HG02970 (cell line): Measurements from ENCODE around the gene RAB8B.

Experiments
- ATAC-seq: cut with Tn5 transposase; IDR thresholded peaks from one replicate; pipeline ENCODE4 v1.9.1; 2021; ENCODE audit warnings: mild to moderate bottlenecking, moderate library complexity, moderate number of reproducible peaks; ENCODE audit not compliant: unreplicated experiment, low FRiP score

RAB8B gene

DNA sequence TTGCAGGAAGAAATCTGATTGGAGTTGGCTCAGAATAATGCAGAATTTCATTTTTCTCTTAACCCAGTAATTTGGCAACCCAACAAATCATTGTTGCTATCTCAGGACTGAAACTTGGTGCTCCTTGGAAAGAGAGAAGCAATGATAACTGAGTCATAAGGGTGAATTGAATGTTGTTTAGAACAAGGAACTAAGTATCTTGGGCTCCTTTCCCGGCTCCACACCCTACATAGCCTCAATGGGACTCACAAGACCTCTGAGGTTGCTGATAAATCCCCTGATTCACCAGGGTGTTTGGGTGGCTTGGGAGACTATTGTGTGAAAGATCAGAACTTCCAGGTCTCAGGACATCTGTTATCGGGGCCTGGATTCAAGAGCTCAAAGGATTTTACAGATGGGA, 7.8 kb upstream of the RAB8B start:
- no peak for ATAC-seq

GRCh38 chr15:63185206-63185605, 4.2 kb upstream of the RAB8B start:
- no peak for ATAC-seq

GRCh38 chr15:63186065-63186464, 3.3 kb upstream of the RAB8B start:
- no peak for ATAC-seq

GRCh38 chr15:63187589-63188226, 1.7 kb upstream of the RAB8B start:
- no peak for ATAC-seq

DNA sequence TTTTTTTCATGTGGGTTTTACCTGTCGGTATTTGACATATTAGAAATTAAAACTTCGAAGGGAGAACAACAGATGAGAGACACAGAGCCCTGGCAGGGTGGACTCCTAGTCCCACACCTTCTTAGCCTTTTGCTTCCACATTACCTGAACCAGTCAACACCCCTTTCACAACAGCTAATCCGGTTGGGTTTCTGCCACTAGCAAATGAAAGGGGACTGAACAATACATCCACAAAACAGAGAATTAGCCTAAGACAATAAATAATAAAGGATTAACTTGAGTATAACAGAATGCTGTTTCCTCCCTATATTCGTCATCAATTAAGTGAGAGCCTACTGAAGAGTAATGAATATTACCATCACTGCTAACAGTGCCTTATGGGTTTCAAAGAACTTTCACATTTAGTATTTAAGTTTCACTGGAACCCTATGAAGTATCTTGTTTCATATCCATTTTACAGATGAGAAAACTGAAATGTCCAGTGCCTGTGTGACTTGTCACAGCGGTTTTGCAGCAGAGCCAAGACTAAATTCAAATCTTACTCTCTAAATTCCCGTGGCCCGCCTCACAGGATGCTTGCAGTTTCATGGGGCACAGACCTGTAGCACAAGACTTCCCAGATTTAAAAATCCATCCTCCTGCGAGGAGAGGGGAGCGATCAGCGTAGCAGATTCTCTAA, 1.0 kb upstream of the RAB8B start:
- ATAC-seq, result no peak

DNA sequence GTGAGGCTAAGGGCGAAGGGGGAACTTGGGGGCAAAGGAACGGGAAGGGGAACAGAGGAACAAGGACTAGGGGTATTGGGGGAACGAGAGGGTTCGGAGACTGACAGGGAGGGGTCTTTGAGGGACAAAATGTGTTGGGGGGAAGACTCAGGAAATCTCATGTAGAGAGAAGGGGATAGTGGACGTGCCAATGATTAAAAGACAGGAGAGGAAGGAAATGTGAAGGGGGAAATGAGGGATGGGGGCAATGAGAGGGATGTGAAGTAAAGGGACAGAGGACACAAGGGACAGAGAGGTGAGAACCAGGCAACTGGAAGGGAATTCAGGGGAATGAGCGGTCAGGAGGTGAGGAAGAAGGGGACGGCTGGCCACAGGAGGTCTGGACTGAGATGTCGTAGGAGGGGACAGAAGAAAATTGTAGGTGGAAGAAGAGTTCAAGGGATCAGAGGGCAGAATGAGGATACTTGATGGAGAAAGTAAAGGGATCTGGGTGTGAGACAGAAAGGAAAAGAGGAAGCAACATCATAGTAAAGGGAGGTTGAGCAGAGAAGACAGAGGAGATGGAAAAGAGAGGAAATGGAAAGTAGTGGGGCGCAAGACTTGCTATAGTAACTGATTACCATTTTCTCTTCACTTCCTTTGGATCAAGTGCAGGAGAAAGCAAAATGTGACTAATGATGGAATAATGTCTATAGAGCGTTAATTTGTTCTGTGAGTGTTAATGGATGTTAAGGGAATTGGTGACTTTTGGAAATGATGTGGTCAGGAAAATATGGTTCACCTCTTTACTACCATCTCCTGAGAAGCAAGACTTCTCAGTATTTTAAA, 749 bp downstream of the RAB8B start:
- ATAC-seq, result no peak

DNA sequence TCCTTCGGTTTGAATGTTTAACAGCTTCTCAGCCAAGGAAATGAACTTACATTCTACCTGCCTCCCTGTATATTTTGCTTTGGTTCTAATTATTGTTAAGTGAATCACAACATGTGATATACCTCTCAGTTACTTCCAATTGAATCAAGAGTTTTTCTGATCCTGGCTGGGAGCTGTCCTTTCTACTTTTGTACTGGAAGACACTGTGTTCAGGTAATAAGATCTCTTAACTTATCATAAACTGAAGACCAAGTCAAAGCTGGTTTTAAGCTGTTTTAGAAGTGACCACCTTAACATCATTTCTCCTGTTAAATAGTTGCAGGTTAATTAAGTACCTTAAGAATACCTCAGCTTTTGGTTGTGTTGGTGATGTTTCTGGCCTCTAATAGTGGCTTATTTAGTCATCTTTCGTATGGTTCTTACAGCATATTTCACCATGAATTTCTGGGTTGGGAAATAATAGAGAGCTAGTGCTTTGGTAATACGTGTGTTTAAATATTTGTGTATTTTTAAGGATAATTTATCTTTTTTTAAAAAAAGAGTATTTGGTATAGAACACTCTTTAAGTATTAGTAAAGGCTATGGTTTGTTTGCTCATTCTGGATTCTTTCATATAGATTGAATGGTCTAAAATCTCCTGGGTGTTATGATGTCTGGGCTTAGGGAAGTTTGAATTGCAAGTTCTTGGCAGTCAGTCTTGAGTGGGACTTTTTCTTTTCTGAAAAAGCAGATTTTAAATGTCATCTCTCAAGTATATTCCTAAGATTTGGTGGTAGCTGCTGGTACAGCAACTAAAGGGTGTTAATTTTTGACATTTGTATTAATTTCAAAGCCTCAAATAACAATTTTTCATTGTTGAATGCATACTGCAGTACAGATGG, 1.6 kb downstream of the RAB8B start:
- ATAC-seq, result no peak

DNA sequence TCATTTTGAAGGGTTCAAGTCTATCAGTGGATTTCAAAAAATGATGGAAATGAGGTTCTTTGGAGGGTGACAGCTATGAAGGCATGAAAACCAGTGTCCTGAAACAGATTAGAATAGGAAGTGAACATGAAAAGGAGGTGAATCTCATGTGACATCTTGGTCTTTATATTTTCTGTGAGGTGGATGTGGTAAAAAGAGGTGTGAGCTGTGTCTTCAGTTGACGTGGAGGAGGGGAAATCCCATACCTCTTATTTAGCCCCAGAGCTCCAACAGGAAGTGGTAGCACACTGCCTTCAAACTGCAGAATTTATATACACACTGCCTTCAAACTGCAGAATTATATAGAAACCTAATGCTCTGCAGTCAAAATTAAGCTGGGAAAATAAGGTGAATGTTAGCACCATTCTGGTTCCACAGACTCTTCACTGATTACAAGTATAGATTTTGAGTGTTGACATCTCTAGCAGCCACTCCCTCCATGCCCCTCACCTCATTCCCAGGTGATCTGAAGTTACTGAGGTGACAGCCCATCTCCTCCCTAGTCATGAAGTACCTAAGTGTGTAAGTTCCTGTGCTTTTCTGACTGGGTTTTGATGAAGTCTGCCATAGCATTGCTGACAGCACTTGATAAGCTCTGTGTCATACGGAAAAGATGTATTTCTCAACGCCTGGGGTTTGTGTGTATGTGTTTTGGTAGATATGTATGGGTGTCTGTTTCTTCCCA, 2.7 kb downstream of the RAB8B start:
- no peak for ATAC-seq

- ATAC-seq, result no peak
Observed at GRCh38 chr15:63192619-63193206, 3.3 kb downstream of the RAB8B start.

GRCh38 chr15:63194302-63194701, 4.9 kb downstream of the RAB8B start:
- ATAC-seq, result no peak

DNA sequence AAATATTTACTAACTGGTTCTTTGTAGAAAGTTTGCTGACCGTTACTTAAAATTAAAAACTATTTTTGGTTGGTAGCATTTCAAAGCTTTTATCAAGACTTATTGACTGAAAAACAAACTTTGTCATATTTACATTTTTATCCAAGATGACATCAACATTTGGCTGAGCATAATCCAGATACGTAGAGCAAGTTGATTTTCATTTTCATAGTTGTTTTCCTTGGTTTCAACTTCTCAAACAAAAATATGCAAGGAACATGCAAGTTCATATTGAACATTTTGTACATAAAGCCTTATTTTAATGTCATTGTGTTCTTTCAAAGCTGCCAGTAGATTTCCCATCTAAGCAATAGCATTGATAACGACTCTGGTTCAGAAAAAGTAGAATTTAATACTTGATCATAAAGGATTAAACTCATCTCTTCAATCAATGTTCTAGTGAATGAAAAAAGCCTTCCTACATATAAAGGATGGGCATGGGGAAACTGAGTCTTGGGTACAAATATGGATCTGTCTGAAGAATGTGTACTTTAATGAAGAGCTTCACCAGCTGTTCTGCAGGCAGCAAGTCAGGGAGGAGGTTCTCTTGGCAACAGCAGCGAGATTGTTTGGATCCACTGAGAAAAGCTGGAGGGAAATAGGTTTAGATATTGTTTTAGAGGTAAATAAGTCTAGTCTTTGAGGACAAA, 5.6 kb downstream of the RAB8B start:
- ATAC-seq, result no peak

GRCh38 chr15:63195569-63196015, 6.2 kb downstream of the RAB8B start:
- no peak for ATAC-seq

GRCh38 chr15:63196842-63197241, 7.4 kb downstream of the RAB8B start:
- no peak for ATAC-seq

DNA sequence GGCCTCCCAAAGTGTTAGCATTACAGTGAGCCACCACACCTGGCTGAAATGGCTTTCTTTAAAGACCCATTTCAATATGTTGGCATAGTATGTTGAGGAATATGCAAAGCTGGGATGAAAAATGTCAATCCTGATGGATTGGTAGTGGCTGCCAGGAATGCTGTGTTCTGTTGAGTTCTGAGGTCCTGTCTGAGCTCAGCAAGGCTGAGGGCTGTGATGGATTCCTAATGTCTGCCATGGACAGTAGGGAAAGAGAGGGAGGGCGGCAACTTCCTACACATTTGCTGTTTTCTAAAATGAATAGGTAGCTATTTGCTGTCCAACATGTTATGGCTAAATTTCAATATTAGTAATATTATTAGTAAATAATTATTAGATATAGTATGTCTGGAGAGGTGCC, 8.2 kb downstream of the RAB8B start:
- no peak for ATAC-seq

- no peak for ATAC-seq
Observed at GRCh38 chr15:63198371-63199250, 9.2 kb downstream of the RAB8B start.

- ATAC-seq, result no peak
Observed at GRCh38 chr15:63200464-63201249, 11.3 kb downstream of the RAB8B start.

GRCh38 chr15:63202861-63203260, 13.5 kb downstream of the RAB8B start:
- ATAC-seq, result no peak
